ENCODE results near the gene C5AR1. TPM values are rescaled to one million over a fixed set of nuclear protein-coding genes. Genes with fewer than 3 reads are reported as not detected.
"Not testable (repeated sequence)": the region's sequence is repeated elsewhere in the genome, so short reads cannot be mapped to it uniquely, and the experiment has no call there.

C5AR1 gene
- total RNA-seq, 1 donor from 2014 or later: not detected

DNA sequence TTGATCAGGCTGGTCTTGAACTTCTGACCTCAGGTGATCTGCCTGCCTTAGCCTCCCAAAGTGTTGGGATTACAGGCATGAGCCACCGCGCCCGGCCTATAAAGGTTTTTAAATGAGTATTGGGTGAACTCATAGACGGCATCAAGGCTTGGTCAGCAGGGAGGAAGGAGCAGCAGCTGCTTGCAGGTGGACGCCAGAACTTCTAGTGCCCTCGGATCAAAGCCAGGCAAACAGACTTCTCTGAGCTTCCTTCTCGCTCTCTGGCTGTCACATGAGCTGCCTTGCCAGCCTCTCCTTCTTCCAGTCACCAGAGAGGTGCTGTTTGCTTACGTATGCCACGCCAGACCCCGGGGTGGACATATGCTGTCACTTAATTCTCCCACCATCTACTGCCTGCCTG, 55.8 kb downstream of the C5AR1 start:
- DNase-seq (ENCODE audit: low read depth in 2 of 2): not testable (repeated sequence)

DNA sequence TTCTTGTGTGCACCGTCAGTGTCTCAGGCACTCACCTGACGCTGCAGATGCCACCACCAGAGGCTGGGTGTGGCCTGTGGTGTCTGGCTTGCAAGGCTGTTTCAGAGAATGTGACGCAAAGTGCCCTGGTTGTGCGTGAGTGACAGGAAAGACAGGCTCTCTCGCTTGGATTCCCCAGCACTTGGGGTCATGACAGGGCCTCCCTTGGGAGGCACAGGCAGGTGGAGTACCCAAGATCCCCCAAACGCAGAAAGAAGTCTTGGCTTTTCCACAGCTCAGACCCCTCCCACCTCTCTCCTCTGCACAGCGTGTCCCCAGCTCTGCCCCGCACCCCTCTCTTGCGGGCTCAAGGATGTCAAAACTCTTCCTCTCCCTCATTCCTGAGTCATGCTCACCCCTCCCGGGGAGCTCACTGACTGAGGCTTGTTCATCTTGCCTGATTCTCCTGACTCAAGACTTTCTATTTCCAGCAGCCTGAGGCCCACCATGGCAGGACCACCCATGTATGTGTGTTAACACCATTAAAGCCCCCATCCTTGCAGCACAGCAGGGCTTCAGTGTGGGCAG, 60.5 kb downstream of the C5AR1 start:
- peak in 1 of 2 donors; percentile 30 for DNase-seq (ENCODE audit: low read depth in 2 of 2)

DNA sequence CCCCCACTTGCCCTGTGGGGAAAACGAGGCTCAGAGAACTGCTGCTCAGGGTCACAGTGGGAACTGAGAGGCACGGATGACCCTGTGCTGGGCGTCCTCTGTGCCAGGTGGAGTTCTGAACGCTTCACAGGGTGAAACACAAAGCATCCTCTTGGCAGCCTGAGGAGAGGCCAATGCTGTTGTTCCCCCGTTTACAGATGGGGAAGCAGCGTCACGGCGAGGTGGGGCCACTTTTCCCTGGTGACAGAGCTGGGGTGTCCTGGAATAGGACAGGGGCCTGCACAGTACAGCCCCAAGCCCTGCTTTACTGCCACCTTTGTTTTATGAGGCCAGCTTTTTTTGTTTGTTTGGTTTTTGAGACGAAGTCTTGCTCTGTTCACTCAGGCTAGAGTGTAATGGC, 61.6 kb downstream of the C5AR1 start:
- no peak for DNase-seq (ENCODE audit: low read depth in 2 of 2)

Other genes with a start within 250 kb of the C5AR1 start
- gene ZC3H4, start 196.1 kb upstream of the C5AR1 start, total RNA-seq: 7.2 and 9.5 TPM in 2 replicates
- 96.8 and 131 TPM in 2 replicates for gene SAE1, start 179.0 kb upstream of the C5AR1 start, total RNA-seq
- gene BBC3, start 78.7 kb upstream of the C5AR1 start, total RNA-seq: 16.5 and 21.4 TPM in 2 replicates
- 3.3 and 4.6 TPM in 2 replicates for gene CCDC9, start 53.3 kb upstream of the C5AR1 start, total RNA-seq
- 0.65 and 1.2 TPM in 2 replicates for gene INAFM1, start 35.0 kb upstream of the C5AR1 start, total RNA-seq
- gene C5AR2, start 22.3 kb downstream of the C5AR1 start, total RNA-seq: under 0.01 TPM in 2 replicates
- gene DHX34, start 39.5 kb downstream of the C5AR1 start, total RNA-seq: 4.1 and 5.2 TPM in 2 replicates
- gene MEIS3, start 109.7 kb downstream of the C5AR1 start, total RNA-seq: 0.20 and 0.22 TPM in 2 replicates
- 0.22 TPM in 1 of 2 replicates, not detected in the other for gene SLC8A2, start 162.0 kb downstream of the C5AR1 start, total RNA-seq
- 3.2 and 3.5 TPM in 2 replicates for gene KPTN, start 174.4 kb downstream of the C5AR1 start, total RNA-seq
- gene NAPA, start 205.2 kb downstream of the C5AR1 start, total RNA-seq: 61.1 and 69.5 TPM in 2 replicates